Endothelial cell of umbilical vein (primary cell): ENCODE measurements around the gene VEGFA. TPM values are rescaled to one million over a fixed set of nuclear protein-coding genes. Genes with fewer than 3 reads are reported as not detected.

Experiments used
- BruUV-seq: library from RNA; stranded (reverse); fragments of 400-500 nt; replicated peaks from 2 replicates; lab custom pipeline; 2021; lab: Mats Ljungman, UMichigan
- CTCF ChIA-PET: fragments of 300-600, 350-600 bp; sonication (Branson Sonifier 250); formaldehyde crosslinking; loops from one replicate; lab custom pipeline; 2021; ENCODE audit warnings: antibody characterized with exemption, inconsistent platforms; lab: Charles Lee
- POLR2A ChIA-PET: fragments of 300-600, 350-600 bp; sonication (Branson Sonifier 250); formaldehyde crosslinking; loops from one replicate; lab custom pipeline; 2021; ENCODE audit warnings: antibody characterized with exemption, inconsistent platforms; lab: Charles Lee
- DNase-seq: peaks from one replicate; pipeline ENCODE4 v3.0.0-alpha.2; 2011; ENCODE audit warnings: low read depth, low spot score
- FAIRE-seq: peaks from 2 replicates; lab custom pipeline; 2011; peaks lifted over from hg19 to GRCh38; lab: Jason Lieb, UNC
- H2AFZ ChIP-seq: 2 replicates; pipeline ENCODE4 v1.6.0; 2012; ENCODE audit warnings: low read depth, low read length, control low read depth, inconsistent platforms
- H3K27ac ChIP-seq: 2 replicates; pipeline ENCODE4 v1.5.1; 2011; ENCODE audit warnings: low read depth, mild to moderate bottlenecking, control low read depth, low read length, moderate library complexity; ENCODE audit not compliant: insufficient read depth
- H3K27me3 ChIP-seq, 2 experiments: 2 replicates each; pipeline versions ENCODE4 v1.6.0 to v1.6.1; 2011; ENCODE audit warnings: low read length in 2 of 2, mixed read lengths in 1 of 2; ENCODE audit not compliant: control insufficient read depth in 2 of 2, insufficient read depth in 2 of 2
- H3K36me3 ChIP-seq, 2 experiments: 2 replicates in 1 of 2; 3 replicates in 1 of 2; pipeline ENCODE4 v1.5.1; 2011; ENCODE audit warnings: low read length in 2 of 2, mild to moderate bottlenecking in 1 of 2, moderate library complexity in 1 of 2; ENCODE audit not compliant: control insufficient read depth in 2 of 2, insufficient read depth in 2 of 2; ENCODE audit errors: extremely low read depth in 1 of 2
- H3K4me1 ChIP-seq: 3 replicates; pipeline ENCODE4 v1.5.1; 2011; ENCODE audit warnings: mild to moderate bottlenecking, low read length; ENCODE audit not compliant: control insufficient read depth, insufficient read depth; ENCODE audit errors: extremely low read depth
- H3K4me2 ChIP-seq: 2 replicates; pipeline ENCODE4 v1.6.1; 2011; ENCODE audit warnings: low read length, control low read depth, mixed read lengths; ENCODE audit not compliant: insufficient read depth
- H3K4me3 ChIP-seq, 3 experiments: fragments of 200-600 bp in 1 of 3; sonication (generic), shearing (Covaris generic) in 1 of 3; replicated peaks in 1 of 3; 2 replicates each; pipeline ENCODE4 v1.5.1; 2011 to 2016; ENCODE audit warnings: control low read depth in 3 of 3, low read length in 3 of 3, mild to moderate bottlenecking in 2 of 3, inconsistent platforms in 1 of 3, low read depth in 1 of 3, moderate library complexity in 1 of 3; ENCODE audit not compliant: insufficient read depth in 1 of 3
- H3K79me2 ChIP-seq: 2 replicates; pipeline ENCODE4 v1.6.0; 2012; ENCODE audit warnings: low read length, inconsistent platforms; ENCODE audit not compliant: control insufficient read depth, insufficient read depth
- H3K9ac ChIP-seq: replicated peaks from 2 replicates; pipeline ENCODE3; 2011; ENCODE audit warnings: low read length, control low read depth; ENCODE audit not compliant: insufficient read depth; ENCODE audit errors: extremely low read depth
- H3K9me1 ChIP-seq: replicated peaks from 3 replicates; pipeline ENCODE4 v1.6.0; 2011; ENCODE audit warnings: mild to moderate bottlenecking, low read length; ENCODE audit not compliant: control insufficient read depth, insufficient read depth; ENCODE audit errors: extremely low read depth
- H3K9me3 ChIP-seq: replicated peaks from 2 replicates; pipeline ENCODE4 v1.5.1; 2012; ENCODE audit warnings: low read length, inconsistent platforms; ENCODE audit not compliant: control insufficient read depth, insufficient read depth
- H4K20me1 ChIP-seq: replicated peaks from 2 replicates; pipeline ENCODE3; 2011; ENCODE audit warnings: mild to moderate bottlenecking, low read length; ENCODE audit not compliant: control insufficient read depth, insufficient read depth; ENCODE audit errors: extremely low read depth
- EZH2 ChIP-seq: IDR thresholded peaks from 2 replicates; pipeline ENCODE4 v1.6.1; 2012; ENCODE audit warnings: borderline replicate concordance, low read depth, mild to moderate bottlenecking, moderate library complexity, low read length, inconsistent platforms; ENCODE audit not compliant: severe bottlenecking
- FOS ChIP-seq: IDR thresholded peaks from 2 replicates; pipeline ENCODE4 v1.6.1; 2011; ENCODE audit warnings: mild to moderate bottlenecking, low read length, moderate library complexity, borderline replicate concordance; ENCODE audit not compliant: insufficient read depth
- GATA2 ChIP-seq: IDR thresholded peaks from 2 replicates; pipeline ENCODE4 v1.7.0; 2011; ENCODE audit warnings: low read depth, mild to moderate bottlenecking, moderate library complexity, mixed read lengths, low read length; ENCODE audit not compliant: insufficient read length, insufficient read depth
- JUN ChIP-seq: IDR thresholded peaks from 2 replicates; pipeline ENCODE4 v1.6.1; 2011; ENCODE audit warnings: borderline replicate concordance, low read depth; ENCODE audit not compliant: insufficient read length, insufficient read depth
- MYC ChIP-seq: IDR thresholded peaks from one replicate; pipeline ENCODE4 v1.6.1; 2011; ENCODE audit warnings: mild to moderate bottlenecking, low read depth, low read length
- POLR2A ChIP-seq: IDR thresholded peaks from 2 replicates; pipeline ENCODE4 v1.6.1; 2012; ENCODE audit warnings: low read depth, mild to moderate bottlenecking, control low read depth, low read length
- POLR2AphosphoS5 ChIP-seq: IDR thresholded peaks from 2 replicates; pipeline ENCODE4 v1.6.1; 2012; ENCODE audit warnings: low read depth, mild to moderate bottlenecking, control low read depth, low read length, moderate library complexity; ENCODE audit not compliant: insufficient read depth
- dilution Hi-C: fragments of 300-500 bp; cut with MboI; formaldehyde crosslinking; loops from one replicate; pipeline ENCODE4 v1.15.0; 2019; ENCODE audit warnings: low sequenced_read_pairs; ENCODE audit not compliant: extremely low pct_ligation_motif_present
- intact Hi-C: fragments of 100-400 bp; cut with micrococcal nuclease; formaldehyde crosslinking; loops from one replicate; pipeline ENCODE4 v1.10.0; 2022
- polyA plus RNA-seq, 4 experiments: library from polyadenylated mRNA; depleted of rRNA in 3 of 4; stranded (reverse) in 3 of 4; unstranded in 1 of 4; fragments of >200 nt; gene quantifications; 2 replicates each; pipeline versions ENCODE4 v1.2.1 to v1.2.3, GENCODE V29; 2011 to 2012; ENCODE audit warnings: missing spikeins in 1 of 4
- total RNA-seq: library from RNA; stranded (reverse); gene quantifications from 2 replicates; pipeline ENCODE4 v1.2.3, GENCODE V29; 2021
- TF ChIP-seq, protein P1 (sequence below): IDR thresholded peaks from 2 replicates; pipeline ENCODE4 v1.6.1; 2011; ENCODE audit not compliant: insufficient read depth, insufficient read length
- TF ChIP-seq, protein P2 (sequence below), 2 donors: IDR thresholded peaks; 1 replicate in 1 of 2; 2 replicates in 1 of 2; pipeline ENCODE4 v1.5.1; 2011; ENCODE audit warnings: low read length in 2 of 2, mild to moderate bottlenecking in 2 of 2, moderate library complexity in 2 of 2, control low read depth in 1 of 2, inconsistent platforms in 1 of 2, low read depth in 1 of 2; ENCODE audit not compliant: insufficient read depth in 1 of 2; ENCODE audit errors: extremely low read depth in 1 of 2

The VEGFA gene
- total and polyA plus RNA-seq, 2 donors (not counting 3 experiments of a cell fraction or from before 2014, with no cell fraction given): 18.1 to 19.9 TPM

DNA sequence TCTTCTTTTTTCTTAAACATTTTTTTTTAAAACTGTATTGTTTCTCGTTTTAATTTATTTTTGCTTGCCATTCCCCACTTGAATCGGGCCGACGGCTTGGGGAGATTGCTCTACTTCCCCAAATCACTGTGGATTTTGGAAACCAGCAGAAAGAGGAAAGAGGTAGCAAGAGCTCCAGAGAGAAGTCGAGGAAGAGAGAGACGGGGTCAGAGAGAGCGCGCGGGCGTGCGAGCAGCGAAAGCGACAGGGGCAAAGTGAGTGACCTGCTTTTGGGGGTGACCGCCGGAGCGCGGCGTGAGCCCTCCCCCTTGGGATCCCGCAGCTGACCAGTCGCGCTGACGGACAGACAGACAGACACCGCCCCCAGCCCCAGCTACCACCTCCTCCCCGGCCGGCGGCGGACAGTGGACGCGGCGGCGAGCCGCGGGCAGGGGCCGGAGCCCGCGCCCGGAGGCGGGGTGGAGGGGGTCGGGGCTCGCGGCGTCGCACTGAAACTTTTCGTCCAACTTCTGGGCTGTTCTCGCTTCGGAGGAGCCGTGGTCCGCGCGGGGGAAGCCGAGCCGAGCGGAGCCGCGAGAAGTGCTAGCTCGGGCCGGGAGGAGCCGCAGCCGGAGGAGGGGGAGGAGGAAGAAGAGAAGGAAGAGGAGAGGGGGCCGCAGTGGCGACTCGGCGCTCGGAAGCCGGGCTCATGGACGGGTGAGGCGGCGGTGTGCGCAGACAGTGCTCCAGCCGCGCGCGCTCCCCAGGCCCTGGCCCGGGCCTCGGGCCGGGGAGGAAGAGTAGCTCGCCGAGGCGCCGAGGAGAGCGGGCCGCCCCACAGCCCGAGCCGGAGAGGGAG, 580 bp downstream of the VEGFA start:
- Histone ChIP-seq H4K20me1 (no peaks in the 10 kb centered on the region), H3K4me3 (peak overlapping the region; percentile 75 to 86 (median 81)), H2AFZ (peak overlapping the region; percentile 43), H3K36me3 (no peaks in the 10 kb centered on the region), H3K9ac (peak overlapping the region; percentile 90), H3K9me3 (no peaks in the 10 kb centered on the region), H3K79me2 (peaks cover 16% of the 10 kb centered on the region), H3K4me1 (peaks cover 19% of the 10 kb centered on the region), H3K4me2 (peak overlapping the region; percentile 85), H3K9me1 (no peaks in the 10 kb centered on the region), H3K27me3 (no peaks in the 10 kb centered on the region), H3K27ac (peak overlapping the region; percentile 71)
- TF ChIP-seq JUN: no peak
- TF ChIP-seq, protein P1, sequence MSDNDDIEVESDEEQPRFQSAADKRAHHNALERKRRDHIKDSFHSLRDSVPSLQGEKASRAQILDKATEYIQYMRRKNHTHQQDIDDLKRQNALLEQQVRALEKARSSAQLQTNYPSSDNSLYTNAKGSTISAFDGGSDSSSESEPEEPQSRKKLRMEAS: no peak
- TF ChIP-seq GATA2: no peak
- peak; percentile 22 for TF ChIP-seq POLR2AphosphoS5
- TF ChIP-seq, protein P2, sequence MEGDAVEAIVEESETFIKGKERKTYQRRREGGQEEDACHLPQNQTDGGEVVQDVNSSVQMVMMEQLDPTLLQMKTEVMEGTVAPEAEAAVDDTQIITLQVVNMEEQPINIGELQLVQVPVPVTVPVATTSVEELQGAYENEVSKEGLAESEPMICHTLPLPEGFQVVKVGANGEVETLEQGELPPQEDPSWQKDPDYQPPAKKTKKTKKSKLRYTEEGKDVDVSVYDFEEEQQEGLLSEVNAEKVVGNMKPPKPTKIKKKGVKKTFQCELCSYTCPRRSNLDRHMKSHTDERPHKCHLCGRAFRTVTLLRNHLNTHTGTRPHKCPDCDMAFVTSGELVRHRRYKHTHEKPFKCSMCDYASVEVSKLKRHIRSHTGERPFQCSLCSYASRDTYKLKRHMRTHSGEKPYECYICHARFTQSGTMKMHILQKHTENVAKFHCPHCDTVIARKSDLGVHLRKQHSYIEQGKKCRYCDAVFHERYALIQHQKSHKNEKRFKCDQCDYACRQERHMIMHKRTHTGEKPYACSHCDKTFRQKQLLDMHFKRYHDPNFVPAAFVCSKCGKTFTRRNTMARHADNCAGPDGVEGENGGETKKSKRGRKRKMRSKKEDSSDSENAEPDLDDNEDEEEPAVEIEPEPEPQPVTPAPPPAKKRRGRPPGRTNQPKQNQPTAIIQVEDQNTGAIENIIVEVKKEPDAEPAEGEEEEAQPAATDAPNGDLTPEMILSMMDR (IDR thresholded peaks at IDR 0.05; ENCODE audit: extremely low read depth in 1 of 2, insufficient read depth in 1 of 2, low read depth in 1 of 2, low read length in 2 of 2): no peak
- no peak for TF ChIP-seq EZH2
- no peak for TF ChIP-seq FOS
- peak; percentile 21 for TF ChIP-seq POLR2A
- TF ChIP-seq MYC: no peak
- BruUV-seq: TSS peak; percentile 24
- CTCF ChIA-PET: interaction anchor here (0.8 to 4.6 kb wide), 35 partner anchors 10 to 422 kb away, joined by 3 to 245 read pairs (median 5); partner anchors contain the start of genes MRPS18A and RSPH9
- POLR2A ChIA-PET: interaction anchor here (0.8 to 1.6 kb wide), 5 partner anchors 25 to 310 kb away, joined by 3 to 4 read pairs (median 4); partner anchors contain the start of genes GTPBP2 and RSPH9
- peak; percentile 64 for FAIRE-seq
- DNase-seq: peak; percentile 65
- dilution Hi-C loops: no loop called here
- intact Hi-C loops: loop anchor here (1.0 to 5.0 kb wide), 6 partner anchors 47 to 287 kb away; no protein-coding TSS in a partner anchor
